K562 (cell line): Measurements from ENCODE around the gene RACK1. TPM values are rescaled to one million over a fixed set of nuclear protein-coding genes. Genes with fewer than 3 reads are reported as not detected.

Experiments used
- ATF2 ChIP-seq: sonication (generic); formaldehyde crosslinking; IDR thresholded peaks from 2 replicates; pipeline ENCODE4 v1.8.1; 2022; ENCODE audit warnings: missing genetic modification reagents
- CBX2 ChIP-seq: fragments of 200-600 bp; sonication (generic); IDR thresholded peaks from one replicate; pipeline ENCODE4 v1.6.1; 2012; ENCODE audit warnings: mild to moderate bottlenecking, low read length, inconsistent platforms; ENCODE audit not compliant: insufficient read depth, poor library complexity, severe bottlenecking
- CBX3 ChIP-seq, 2 experiments: IDR thresholded peaks; 1 replicate in 1 of 2; 2 replicates in 1 of 2; pipeline ENCODE4 v1.6.1; 2012; ENCODE audit warnings: inconsistent platforms in 2 of 2, low read length in 2 of 2, borderline replicate concordance in 1 of 2, control low read depth in 1 of 2
- CHCHD3 ChIP-seq: fragments of 250-450 bp; sonication (Bioruptor Pico); IDR thresholded peaks from 2 replicates; pipeline ENCODE4 v2.1.2; 2022; ENCODE audit warnings: mild to moderate bottlenecking
- GATAD2A ChIP-seq: fragments of 450-650 bp; IDR thresholded peaks from 2 replicates; pipeline ENCODE4 v1.6.1; 2017
- HES1 ChIP-seq: fragments of 450-650 bp; IDR thresholded peaks from 2 replicates; pipeline ENCODE4 v1.6.1; 2016; ENCODE audit warnings: low read depth, mild to moderate bottlenecking, moderate library complexity
- JUND ChIP-seq, 2 experiments: IDR thresholded peaks; 2 replicates in 1 of 2; 3 replicates in 1 of 2; pipeline ENCODE4 v1.6.1; 2011; ENCODE audit warnings: borderline replicate concordance in 2 of 2, low read depth in 2 of 2, low read length in 2 of 2, improper control_type of control experiment in 1 of 2, missing biosample characterization in 1 of 2, missing genetic modification characterization in 1 of 2, missing genetic modification reagents in 1 of 2
- L3MBTL2 ChIP-seq: fragments of 450-650 bp; IDR thresholded peaks from 2 replicates; pipeline ENCODE4 v1.6.1; 2016; ENCODE audit warnings: mild to moderate bottlenecking, moderate library complexity
- MCM5 ChIP-seq: fragments of 450-650 bp; IDR thresholded peaks from 2 replicates; pipeline ENCODE4 v1.6.1; 2016; ENCODE audit warnings: low read depth
- NONO ChIP-seq, 2 experiments: fragments of 200-400 bp in 1 of 2; fragments of 450-650 bp in 1 of 2; formaldehyde crosslinking in 1 of 2; IDR thresholded peaks; 2 replicates each; pipeline ENCODE4 v1.6.1; 2017; ENCODE audit warnings: low read depth in 2 of 2, mild to moderate bottlenecking in 2 of 2, moderate library complexity in 2 of 2, low read length in 1 of 2
- NR3C1 ChIP-seq: sonication (generic); formaldehyde crosslinking; IDR thresholded peaks from 2 replicates; pipeline ENCODE4 v1.8.1; 2022; ENCODE audit warnings: missing genetic modification reagents
- POU5F1 ChIP-seq: fragments of 150-350 bp; IDR thresholded peaks from 2 replicates; pipeline ENCODE4 v1.6.1; 2014; ENCODE audit warnings: borderline replicate concordance, low read length, low read depth, mild to moderate bottlenecking; ENCODE audit not compliant: partially characterized antibody
- PYGO2 ChIP-seq: fragments of 450-650 bp; IDR thresholded peaks from 2 replicates; pipeline ENCODE4 v1.6.1; 2016; ENCODE audit warnings: mild to moderate bottlenecking, missing genetic modification characterization, moderate library complexity, missing compliant biosample characterization
- RBM22 ChIP-seq: fragments of 200-400 bp; formaldehyde crosslinking; IDR thresholded peaks from 2 replicates; pipeline ENCODE4 v1.6.1; 2018; ENCODE audit warnings: low read length, low read depth; ENCODE audit not compliant: poor library complexity, severe bottlenecking
- SMAD4 ChIP-seq: fragments of 250-450 bp; sonication (Bioruptor Pico); conservative IDR thresholded peaks from 2 replicates; pipeline ENCODE4 v1.8.0; 2021; ENCODE audit warnings: inconsistent platforms, mild to moderate bottlenecking, moderate library complexity
- SMARCB1 ChIP-seq: IDR thresholded peaks from 2 replicates; pipeline ENCODE4 v1.6.1; 2011; ENCODE audit warnings: improper control_type of control experiment, low read depth; ENCODE audit not compliant: insufficient read length
- ZNF12 ChIP-seq: sonication (generic); formaldehyde crosslinking; IDR thresholded peaks from 2 replicates; pipeline ENCODE4 v1.4.0; 2020; ENCODE audit warnings: mild to moderate bottlenecking, missing genetic modification reagents
- ZNF253 ChIP-seq: fragments of 250-450 bp; sonication (Bioruptor Pico); conservative IDR thresholded peaks from 2 replicates; pipeline ENCODE4 v1.6.1; 2021; ENCODE audit warnings: mild to moderate bottlenecking
- ZNF316 ChIP-seq: fragments of 450-650 bp; IDR thresholded peaks from 2 replicates; pipeline ENCODE4 v1.6.1; 2016
- ZNF324 ChIP-seq: fragments of 250-450 bp; sonication (Bioruptor Pico); IDR thresholded peaks from 2 replicates; pipeline ENCODE4 v1.4.0; 2020; ENCODE audit warnings: mild to moderate bottlenecking
- ZNF354B ChIP-seq: fragments of 250-450 bp; sonication (Bioruptor Pico); IDR thresholded peaks from 2 replicates; pipeline ENCODE4 v1.4.0; 2020
- ZNF395 ChIP-seq: fragments of 200-800 bp; sonication (Bioruptor generic); IDR thresholded peaks from 2 replicates; pipeline ENCODE4 v1.6.1; 2017; ENCODE audit warnings: missing genetic modification characterization, missing compliant biosample characterization
- ZNF699 ChIP-seq: fragments of 250-450 bp; sonication (Bioruptor Pico); IDR thresholded peaks from 2 replicates; pipeline ENCODE4 v1.8.0; 2021; ENCODE audit warnings: mild to moderate bottlenecking, moderate library complexity; ENCODE audit not compliant: insufficient replicate concordance
- polyA plus RNA-seq, 8 experiments: library from polyadenylated mRNA; depleted of rRNA in 4 of 8; stranded (reverse) in 5 of 8; unstranded in 3 of 8; fragments of >200 nt; fragmentation: Nextera tagmentation in 2 of 8; fragmentation: Illumina TruSeq in 1 of 8; extraction: Ambion mirVana in 2 of 8; extraction: Trizol in 1 of 8; gene quantifications; 2 replicates each; pipeline versions ENCODE4 v1.2.1 to v1.2.3, GENCODE V29; 2011 to 2014; ENCODE audit warnings: inconsistent platforms in 1 of 8, missing spikeins in 1 of 8
- total RNA-seq, 7 experiments: library from RNA; depleted of rRNA in 6 of 7; stranded (reverse); fragments of >200 nt in 6 of 7; fragmentation: Illumina TruSeq in 2 of 7; extraction: Trizol in 2 of 7; gene quantifications; 2 replicates each; pipeline versions ENCODE4 v1.2.1 to v1.2.3, GENCODE V29; 2011 to 2021; ENCODE audit warnings: low replicate concordance in 1 of 7
- TF ChIP-seq, protein P1 (sequence below): fragments of 450-650 bp; conservative IDR thresholded peaks from 2 replicates; pipeline ENCODE4 v1.6.1; 2016; ENCODE audit warnings: missing genetic modification characterization, low read depth, mild to moderate bottlenecking, missing compliant biosample characterization, moderate library complexity

RACK1 gene
- total and polyA plus RNA-seq, 9 of the 15 experiments (the other 6 are each of a cell fraction or from before 2014, with no cell fraction given), result 2,303 to 5,311 (median 3,833) TPM

- no peak for TF ChIP-seq ATF2 (CRISPR knock-in tag)
- no peak for TF ChIP-seq CBX2
- TF ChIP-seq ZNF324, result no peak
- TF ChIP-seq L3MBTL2, result no peak
- no peak for TF ChIP-seq NR3C1 (CRISPR knock-in tag)
- TF ChIP-seq CHCHD3 (CRISPR knock-in tag), result peak; percentile 53; the same call in 1 of the 2 replicates
- no peak for TF ChIP-seq ZNF699 (CRISPR knock-in tag)
- no peak for TF ChIP-seq ZNF253 (CRISPR knock-in tag)
- TF ChIP-seq SMARCB1, result no peak
- TF ChIP-seq MCM5, result no peak
- no peak for TF ChIP-seq JUND (IDR thresholded peaks at IDR 0.05; ENCODE audit: borderline replicate concordance, low read depth, low read length)
- TF ChIP-seq JUND (tag; IDR thresholded peaks at IDR 0.05; ENCODE audit: borderline replicate concordance, low read depth, low read length), result no peak
- no peak for TF ChIP-seq SMAD4 (CRISPR knock-in tag)
- no peak for TF ChIP-seq NONO (IDR thresholded peaks at IDR 0.05; ENCODE audit: low read depth in 2 of 2, low read length in 1 of 2)
- TF ChIP-seq ZNF316, result no peak
- TF ChIP-seq GATAD2A, result no peak
- TF ChIP-seq, protein P1, sequence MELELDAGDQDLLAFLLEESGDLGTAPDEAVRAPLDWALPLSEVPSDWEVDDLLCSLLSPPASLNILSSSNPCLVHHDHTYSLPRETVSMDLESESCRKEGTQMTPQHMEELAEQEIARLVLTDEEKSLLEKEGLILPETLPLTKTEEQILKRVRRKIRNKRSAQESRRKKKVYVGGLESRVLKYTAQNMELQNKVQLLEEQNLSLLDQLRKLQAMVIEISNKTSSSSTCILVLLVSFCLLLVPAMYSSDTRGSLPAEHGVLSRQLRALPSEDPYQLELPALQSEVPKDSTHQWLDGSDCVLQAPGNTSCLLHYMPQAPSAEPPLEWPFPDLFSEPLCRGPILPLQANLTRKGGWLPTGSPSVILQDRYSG (tag), result no peak
- no peak for TF ChIP-seq ZNF354B (CRISPR knock-in tag)
- TF ChIP-seq CBX3 (IDR thresholded peaks at IDR 0.05; ENCODE audit: borderline replicate concordance in 1 of 2, low read length in 2 of 2), result 0 out of 3 replicates have a peak, but pooled peaks of 1 of the 2 experiments have one; percentile 12
- peak; percentile 96 for TF ChIP-seq RBM22
- TF ChIP-seq PYGO2 (tag), result no peak
- TF ChIP-seq ZNF12, result no peak
- no peak for TF ChIP-seq HES1
- TF ChIP-seq ZNF395, result 0 out of 2 replicates have a peak, but pooled peaks have one; percentile 4
- no peak for TF ChIP-seq POU5F1
Measured at GRCh38 chr5:181234455-181235306, 9.0 kb downstream of the RACK1 start (continued).
